Uterine smooth muscle cell (primary cell): ENCODE data around the gene TEKTIP1. TPM values are rescaled to one million over a fixed set of nuclear protein-coding genes. Genes with fewer than 3 reads are reported as not detected.

ENCODE experiments used
- total RNA-seq: library from RNA; depleted of rRNA; stranded (reverse); fragments of >200 nt; gene quantifications from 2 replicates; pipeline ENCODE4 v1.2.3, GENCODE V29; 2014

Gene TEKTIP1
- not detected in 2 replicates for total RNA-seq

DNA sequence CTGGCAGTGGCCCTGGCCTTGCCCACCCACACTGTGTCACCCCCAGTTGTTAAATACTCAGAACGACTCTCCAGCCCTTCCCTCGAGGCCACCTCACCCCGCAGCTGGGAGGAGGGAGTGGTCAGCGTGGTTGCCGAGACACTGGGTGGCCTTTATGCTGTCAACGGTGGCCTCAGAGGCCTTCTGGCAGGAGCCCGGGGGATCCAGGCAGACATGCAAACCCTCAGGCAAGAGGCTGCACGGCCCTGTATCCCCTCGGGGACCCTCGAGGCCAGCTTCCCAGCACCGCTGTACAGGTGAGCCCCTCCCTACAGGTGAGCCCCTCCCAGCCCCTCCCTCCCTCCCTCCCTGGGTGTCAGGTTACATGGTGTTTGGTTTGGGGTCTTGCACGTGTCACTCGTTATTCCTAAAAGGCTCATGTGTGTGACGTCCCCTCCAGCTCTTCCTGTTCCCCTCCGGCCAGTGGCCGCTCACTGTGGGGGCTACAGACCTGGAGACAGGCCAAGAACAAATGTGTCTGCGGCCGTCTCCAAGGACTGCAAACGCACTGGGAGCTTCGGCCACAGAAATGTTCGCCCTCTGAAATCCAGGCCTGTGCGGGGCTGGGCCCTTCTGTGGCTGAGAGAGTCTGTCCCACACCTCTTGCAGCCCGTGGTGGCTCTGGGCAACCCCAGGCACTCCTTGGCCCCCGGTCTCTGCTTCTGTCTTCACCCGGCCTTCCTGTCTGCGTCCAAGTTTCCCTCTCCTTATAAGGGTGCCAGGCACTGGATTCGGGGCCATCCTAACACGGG lies at the start of gene TEKTIP1:
Gene TEKTIP1 (plus strand): TSS at position 210 of the 791 bp plus-strand sequence. CDS start 4 bp downstream, at position 214.

DNA sequence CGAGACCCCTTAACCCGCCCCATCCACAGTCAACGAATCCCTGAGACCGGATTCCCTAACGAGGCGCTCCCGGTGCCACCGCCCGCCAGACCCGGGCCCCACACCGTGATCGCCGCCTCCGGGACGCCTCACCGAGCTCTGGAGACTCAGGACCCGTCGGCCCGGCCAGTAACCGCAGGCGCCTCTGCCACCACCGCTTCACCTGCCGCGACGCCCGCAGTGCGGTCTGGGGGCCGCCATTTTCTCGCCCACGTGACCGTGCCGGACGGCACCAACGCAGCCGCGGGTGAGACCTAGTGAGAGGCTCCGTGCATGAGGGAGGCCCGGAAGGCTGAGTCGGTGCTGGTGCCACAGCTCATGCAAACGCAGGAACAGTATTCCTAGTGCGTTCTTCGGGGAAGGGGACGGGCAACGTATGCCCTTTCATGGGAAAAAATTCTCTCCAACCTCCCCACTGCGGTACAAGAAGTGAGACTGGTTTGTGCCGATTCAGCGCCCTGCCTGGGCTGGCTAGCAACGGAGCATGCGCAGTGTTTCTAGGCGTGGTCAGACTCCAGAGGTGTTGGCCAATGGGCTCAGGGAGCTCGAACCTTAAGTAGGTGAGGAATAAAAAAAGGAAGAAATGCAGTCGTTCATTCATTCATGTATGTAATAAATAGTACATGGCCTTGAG lies 38.4 kb upstream of the TEKTIP1 start, which contains the start of gene DOHH:
Gene DOHH (minus strand): TSS at position 246 of the 673 bp plus-strand sequence. CDS start 3,860 bp downstream, outside the sequence.

DNA sequence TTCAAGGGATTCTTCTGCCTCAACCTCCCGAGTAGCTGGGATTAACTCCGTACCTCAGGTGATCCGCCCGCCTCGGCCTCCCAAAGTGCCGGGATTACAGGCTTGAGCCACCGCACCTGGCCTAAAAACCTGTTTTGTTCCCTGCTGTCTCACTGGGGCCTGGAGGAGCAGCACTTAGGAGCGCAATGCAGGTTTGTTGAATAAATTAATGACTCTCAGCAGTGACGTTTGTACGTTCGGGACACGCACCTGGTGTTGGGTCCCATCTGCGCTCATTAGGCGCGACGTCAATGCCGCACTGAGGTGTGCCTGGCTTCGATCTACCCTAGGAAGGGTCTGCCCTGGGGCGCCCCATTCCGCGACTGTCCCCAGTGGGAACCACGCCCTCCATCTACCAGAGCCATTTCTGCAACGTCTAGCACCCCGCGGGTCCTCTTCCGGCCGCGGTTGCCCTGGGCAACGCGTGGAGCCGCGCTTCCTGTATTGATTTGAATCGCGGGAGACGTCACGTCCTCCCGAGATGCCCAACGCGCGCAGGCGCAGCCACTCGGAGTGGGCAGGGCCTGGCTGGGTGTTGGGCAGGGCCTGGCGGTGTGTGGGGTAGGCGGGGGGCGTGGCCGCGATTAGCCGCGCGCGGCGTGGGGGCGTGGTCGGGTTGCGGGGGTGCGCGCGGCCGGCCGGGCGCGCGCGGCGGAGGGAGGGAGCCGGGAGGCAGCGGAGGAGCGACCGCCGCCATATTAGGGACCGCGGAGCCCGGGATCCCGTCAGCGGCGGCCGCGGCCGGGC lies 33.2 kb upstream of the TEKTIP1 start, which contains the start of gene FZR1:
Gene FZR1 (plus strand): TSS at position 714 of the 786 bp plus-strand sequence. CDS start 16,679 bp downstream, outside the sequence.

DNA sequence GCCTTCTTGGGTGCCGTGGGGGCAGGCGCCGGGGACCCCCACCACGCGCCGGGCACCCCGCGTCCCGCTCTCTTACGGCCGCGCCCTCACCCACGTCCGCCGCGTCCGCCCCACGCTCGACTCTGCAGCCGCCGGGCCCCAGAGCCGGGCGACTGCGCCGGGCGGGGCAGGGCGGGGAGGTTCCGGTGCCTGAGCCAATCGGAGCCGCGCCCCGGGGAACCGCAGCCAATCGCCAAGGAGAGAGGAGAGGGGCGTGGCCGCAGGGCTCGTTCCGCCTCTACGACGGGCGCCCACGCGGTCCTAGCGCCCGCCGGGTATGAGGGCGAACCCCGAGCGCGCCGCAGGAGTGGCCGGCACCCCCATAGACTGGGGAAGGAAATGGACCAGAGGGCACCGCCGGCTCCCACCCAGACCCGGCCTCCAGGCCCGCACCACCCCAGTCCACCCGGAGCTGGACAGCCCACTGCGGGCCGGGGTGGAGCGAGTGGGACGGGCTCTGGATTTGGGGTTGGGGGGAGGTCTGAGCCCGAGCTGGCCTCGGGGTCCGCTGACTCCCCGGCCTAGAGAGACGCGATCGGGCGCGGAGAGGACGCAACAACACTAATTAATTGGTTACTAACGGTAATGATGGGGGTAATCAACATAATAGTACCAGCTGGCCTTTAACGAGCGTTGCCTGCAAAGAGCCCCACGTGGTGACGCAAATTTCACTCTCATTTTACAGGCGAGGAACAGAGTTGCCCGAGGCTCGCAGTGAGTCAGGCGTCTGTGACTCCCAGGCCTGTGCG lies 18.7 kb downstream of the TEKTIP1 start, which contains the start of gene MFSD12:
Gene MFSD12 (minus strand): TSS at position 126 of the 788 bp plus-strand sequence. CDS start 183 bp downstream, outside the sequence.

DNA sequence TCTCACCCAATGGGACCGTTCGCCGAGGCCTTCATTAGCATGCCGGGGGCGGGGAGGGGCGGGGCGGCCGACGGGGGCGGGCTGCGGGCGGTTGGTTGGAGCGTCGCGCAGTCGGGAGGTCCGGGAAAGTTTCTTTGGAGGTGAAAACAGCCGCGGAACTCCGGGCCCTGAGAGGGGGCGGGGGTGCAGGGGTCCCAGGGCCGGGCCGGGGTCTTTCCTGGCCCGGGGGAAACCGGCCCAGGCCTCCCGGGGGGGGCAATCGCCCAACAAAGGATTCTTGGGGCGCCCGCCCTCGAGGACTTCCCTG lies 33.8 kb downstream of the TEKTIP1 start, which contains the start of gene HMG20B:
Gene HMG20B (plus strand): TSS at position 90 of the 307 bp plus-strand sequence. CDS start 366 bp downstream, outside the sequence.

DNA sequence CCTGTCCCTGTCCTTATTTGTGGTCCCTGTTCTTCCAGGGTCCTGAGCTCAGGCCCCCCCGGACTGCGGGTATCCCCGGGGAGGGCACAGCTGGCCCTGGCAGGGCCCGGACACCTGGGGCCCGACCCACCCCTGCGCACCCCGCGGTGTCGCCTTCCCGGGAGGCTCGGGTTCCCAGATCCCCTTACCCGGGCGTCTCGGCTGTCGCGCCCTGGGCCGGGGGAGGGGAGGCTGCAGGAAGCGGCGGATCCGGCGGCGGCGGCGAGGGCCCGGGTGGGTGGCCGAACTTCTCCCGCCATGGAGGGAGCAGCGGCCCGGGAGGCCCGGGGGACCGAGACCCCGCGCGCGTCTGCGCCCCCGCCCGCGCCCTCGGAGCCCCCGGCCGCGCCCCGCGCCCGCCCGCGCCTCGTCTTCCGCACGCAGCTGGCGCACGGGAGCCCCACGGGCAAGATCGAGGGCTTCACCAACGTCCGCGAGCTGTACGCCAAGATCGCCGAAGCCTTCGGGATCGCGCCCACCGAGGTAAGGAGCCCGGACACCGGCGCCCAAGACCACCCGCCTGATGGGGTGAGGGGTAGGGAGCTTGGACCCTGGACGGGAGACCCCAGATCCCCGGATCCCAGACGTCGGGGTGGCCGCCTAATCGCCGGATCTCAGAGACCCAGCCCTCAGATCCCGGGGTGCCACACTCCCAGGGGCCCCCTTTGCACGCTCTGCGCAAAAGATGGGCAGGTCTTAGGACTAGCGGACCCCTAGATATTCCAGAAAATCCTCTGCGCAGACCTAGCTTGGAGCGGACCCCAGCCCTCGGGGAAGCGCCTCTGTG lies 46.5 kb downstream of the TEKTIP1 start, which contains the start of gene GIPC3:
Gene GIPC3 (plus strand): TSS at position 178 of the 826 bp plus-strand sequence. CDS start 120 bp downstream, at position 298.

Other genes with a start within 250 kb of the TEKTIP1 start
- gene NFIC, start 172.6 kb upstream of the TEKTIP1 start, total RNA-seq = 65.7 and 67.1 TPM in 2 replicates
- gene SMIM24, start 58.6 kb upstream of the TEKTIP1 start, total RNA-seq = not detected in 2 replicates
- not detected in 2 replicates for gene SMIM44, start 55.7 kb upstream of the TEKTIP1 start, total RNA-seq
- 15.1 and 21.5 TPM in 2 replicates for gene DOHH, start 38.5 kb upstream of the TEKTIP1 start, total RNA-seq
- gene FZR1, start 32.9 kb upstream of the TEKTIP1 start, total RNA-seq = 39.5 and 61.0 TPM in 2 replicates
- 77.8 and 117 TPM in 2 replicates for gene MFSD12, start 18.4 kb downstream of the TEKTIP1 start, total RNA-seq
- gene HMG20B, start 33.8 kb downstream of the TEKTIP1 start, total RNA-seq = 74.5 and 87.6 TPM in 2 replicates
- gene GIPC3, start 46.3 kb downstream of the TEKTIP1 start, total RNA-seq = under 0.01 TPM in 1 of 2 replicates, not detected in the other
- gene TBXA2R, start 67.7 kb downstream of the TEKTIP1 start, total RNA-seq = 1.4 and 1.6 TPM in 2 replicates
- 29.1 and 34.2 TPM in 2 replicates for gene CACTIN, start 87.6 kb downstream of the TEKTIP1 start, total RNA-seq
- 18.8 and 25.5 TPM in 2 replicates for gene PIP5K1C, start 161.3 kb downstream of the TEKTIP1 start, total RNA-seq
- under 0.01 and 0.12 TPM in 2 replicates for gene TJP3, start 169.2 kb downstream of the TEKTIP1 start, total RNA-seq
- gene APBA3, start 222.5 kb downstream of the TEKTIP1 start, total RNA-seq = 19.6 and 20.5 TPM in 2 replicates
- gene MRPL54, start 223.5 kb downstream of the TEKTIP1 start, total RNA-seq = 37.2 and 39.9 TPM in 2 replicates
- not detected in 2 replicates for gene RAX2, start 233.1 kb downstream of the TEKTIP1 start, total RNA-seq
- gene MATK, start 247.2 kb downstream of the TEKTIP1 start, total RNA-seq = not detected in 2 replicates